CD4-positive, alpha-beta T cell (primary cell): ENCODE data around the gene DTNB. TPM values are rescaled to one million over a fixed set of nuclear protein-coding genes. Genes with fewer than 3 reads are reported as not detected.
A peak's percentile ranks its signal among the peaks of the same experiment; 100 is the strongest.

Experiments
- ATAC-seq: fragments of 200-7000 bp; cut with Tn5 transposase; one replicate; pipeline ENCODE4 v1.10.0; 2022; ENCODE audit warnings: mild to moderate bottlenecking; ENCODE audit not compliant: poor library complexity
- CTCF ChIA-PET: fragments of 350-600 bp; sonication (Branson Sonifier 250); formaldehyde crosslinking; loops from one replicate; lab custom pipeline; 2021; ENCODE audit warnings: antibody characterized with exemption, inconsistent platforms; lab: Charles Lee
- POLR2A ChIA-PET: fragments of 350-600 bp; sonication (Branson Sonifier 250); formaldehyde crosslinking; loops from one replicate; lab custom pipeline; 2021; ENCODE audit warnings: antibody characterized with exemption, inconsistent platforms; lab: Charles Lee
- DNase-seq, 14 experiments: peaks; one replicate each; pipeline ENCODE4 v3.0.0-alpha.2; 2013 to 2020; ENCODE audit warnings: mixed read lengths in 2 of 14
- H3K27ac ChIP-seq, 2 donors: one replicate each; pipeline versions ENCODE4 v1.5.1 to v1.7.0; 2013; ENCODE audit warnings: low read length in 2 of 2, low read depth in 1 of 2, mild to moderate bottlenecking in 1 of 2
- H3K27me3 ChIP-seq, 2 experiments: 1 replicate in 1 of 2; 2 replicates in 1 of 2; pipeline versions ENCODE4 v1.6.1 to v1.7.0; 2013; ENCODE audit warnings: low read length in 2 of 2, control low read depth in 1 of 2, mild to moderate bottlenecking in 1 of 2, moderate library complexity in 1 of 2; ENCODE audit not compliant: insufficient read depth in 2 of 2, control insufficient read depth in 1 of 2
- H3K36me3 ChIP-seq: one replicate; pipeline ENCODE4 v1.6.1; 2013; ENCODE audit warnings: low read length, control low read depth; ENCODE audit not compliant: insufficient read depth
- H3K4me1 ChIP-seq: one replicate; pipeline ENCODE4 v1.6.1; 2013; ENCODE audit warnings: low read length, control low read depth; ENCODE audit not compliant: insufficient read depth
- H3K4me3 ChIP-seq: one replicate; pipeline ENCODE4 v1.5.1; 2013; ENCODE audit warnings: mild to moderate bottlenecking, low read length, moderate library complexity
- H3K9me3 ChIP-seq, 2 experiments: 1 replicate in 1 of 2; 2 replicates in 1 of 2; pipeline versions ENCODE4 v1.6.1 to v1.7.0; 2013; ENCODE audit warnings: low read length in 2 of 2, mild to moderate bottlenecking in 2 of 2, control low read depth in 1 of 2, moderate library complexity in 1 of 2; ENCODE audit not compliant: control insufficient read depth in 1 of 2, insufficient read depth in 1 of 2
- H3K27ac Mint-ChIP-seq: one replicate; pipeline ENCODE4 v1.8.0; 2020; ENCODE audit warnings: mixed read lengths
- H3K27me3 Mint-ChIP-seq: one replicate; pipeline ENCODE4 v1.8.0; 2021; ENCODE audit warnings: mixed read lengths
- H3K36me3 Mint-ChIP-seq: one replicate; pipeline ENCODE4 v1.8.0; 2021; ENCODE audit warnings: low read depth, mixed read lengths
- H3K4me1 Mint-ChIP-seq: one replicate; pipeline ENCODE4 v1.8.0; 2021; ENCODE audit warnings: low read depth, mixed read lengths
- H3K4me3 Mint-ChIP-seq: one replicate; pipeline ENCODE4 v1.8.0; 2020; ENCODE audit warnings: mild to moderate bottlenecking, mixed read lengths
- H3K9me3 Mint-ChIP-seq: one replicate; pipeline ENCODE4 v1.8.0; 2020; ENCODE audit warnings: mixed read lengths
- CTCF ChIP-seq: fragments of 200-600 bp; IDR thresholded peaks from one replicate; pipeline ENCODE4 v1.8.0; 2022; ENCODE audit warnings: antibody characterized with exemption, mild to moderate bottlenecking
- intact Hi-C, 2 experiments: fragments of 100-400 bp; cut with DNase I in 1 of 2; cut with micrococcal nuclease in 1 of 2; formaldehyde crosslinking; loops; one replicate each; pipeline versions ENCODE4 v1.15.1 to v1.9.0; 2023 to 2025; cut with DNase I, micrococcal nuclease
- total RNA-seq, 174 experiments: library from RNA in 2 of 174; stranded (reverse) in 2 of 174; gene quantifications; one replicate each; pipeline ENCODE4 v1.2.3 and lab custom pipeline; 2021 to 2026

The DTNB gene
- total RNA-seq, 2 experiments from 2014 or later: 30.1 to 33.6 TPM

GRCh38 chr2:25336383-25336841, 337.0 kb downstream of the DTNB start:
- Mint-ChIP-seq H3K4me1 (peaks cover 80% of the 10 kb centered on the region), H3K27ac (peak overlapping the region; percentile 77), H3K27me3 (no peaks in the 10 kb centered on the region), H3K4me3 (peak overlapping the region; percentile 21), H3K36me3 (no peaks in the 10 kb centered on the region), H3K9me3 (no peaks in the 10 kb centered on the region)
- POLR2A ChIA-PET: interaction anchor here (1.4 to 5.9 kb wide), 7 partner anchors 10 to 63 kb away, joined by 4 to 37 read pairs (median 8); no protein-coding TSS in a partner anchor
- TF ChIP-seq CTCF: no peak
- Histone ChIP-seq H3K27me3 (no peaks in the 10 kb centered on the region), H3K27ac (peak overlapping the region; percentile 20 to 39), H3K4me1 (peaks cover 88% of the 10 kb centered on the region), H3K9me3 (no peaks in the 10 kb centered on the region), H3K4me3 (no peak overlapping the region), H3K36me3 (peaks cover 2% of the 10 kb centered on the region)
- CTCF ChIA-PET: interaction anchor here (2.0 kb wide), 1 partner anchor 41 kb away, joined by 7 read pairs; no protein-coding TSS in a partner anchor
- ATAC-seq (no peak), DNase-seq (no peak)
- intact Hi-C loops: loop anchor here in 1 of 2 experiments (10.0 kb wide), 1 partner anchor 62 kb away; no protein-coding TSS in a partner anchor

GRCh38 chr2:25335971-25336370, 337.4 kb downstream of the DTNB start:
- Histone ChIP-seq H3K4me1 (peaks cover 91% of the 10 kb centered on the region), H3K27ac (peak overlapping the region in 1 of 2 donors; percentile 39), H3K36me3 (peaks cover 2% of the 10 kb centered on the region), H3K27me3 (no peaks in the 10 kb centered on the region), H3K4me3 (no peak overlapping the region), H3K9me3 (no peaks in the 10 kb centered on the region)
- Mint-ChIP-seq H3K4me3 (peak overlapping the region; percentile 62), H3K27me3 (no peaks in the 10 kb centered on the region), H3K4me1 (peaks cover 84% of the 10 kb centered on the region), H3K27ac (peak overlapping the region; percentile 88), H3K9me3 (no peaks in the 10 kb centered on the region), H3K36me3 (peaks cover 4% of the 10 kb centered on the region)
- no peak for TF ChIP-seq CTCF
- no peak for DNase-seq
- intact Hi-C loops: loop anchor here in 1 of 2 experiments (10.0 kb wide), 1 partner anchor 61 kb away; no protein-coding TSS in a partner anchor
- ATAC-seq: no peak
- ChIA-PET POLR2A (interaction anchor here (2.0 to 5.9 kb wide), 4 partner anchors 22 to 62 kb away, joined by 8 to 37 read pairs (median 17); no protein-coding TSS in a partner anchor), CTCF (interaction anchor here (2.0 kb wide), 1 partner anchor 41 kb away, joined by 7 read pairs; no protein-coding TSS in a partner anchor)

GRCh38 chr2:25335204-25335603, 338.2 kb downstream of the DTNB start:
- Mint-ChIP-seq H3K27ac (peak overlapping the region; percentile 88), H3K27me3 (no peaks in the 10 kb centered on the region), H3K4me1 (peaks cover 91% of the 10 kb centered on the region), H3K4me3 (peak overlapping the region; percentile 30), H3K9me3 (no peaks in the 10 kb centered on the region), H3K36me3 (peaks cover 8% of the 10 kb centered on the region)
- no peak for TF ChIP-seq CTCF
- ATAC-seq (no peak), DNase-seq (no peak)
- no peak overlapping the region for H3K4me3 ChIP-seq
- no peaks in the 10 kb centered on the region for H3K9me3 ChIP-seq
- peak overlapping the region in 1 of 2 donors; percentile 7 for H3K27ac ChIP-seq
- POLR2A ChIA-PET: interaction anchor here (1.7 to 5.9 kb wide), 3 partner anchors 21 to 62 kb away, joined by 11 to 37 read pairs (median 23); no protein-coding TSS in a partner anchor
- H3K36me3 ChIP-seq: peaks cover 2% of the 10 kb centered on the region
- intact Hi-C loops: loop anchor here in 1 of 2 experiments (10.0 kb wide), 1 partner anchor 60 kb away; no protein-coding TSS in a partner anchor
- CTCF ChIA-PET: interaction anchor here (1.4 kb wide), 1 partner anchor 25 kb away, joined by 3 read pairs; no protein-coding TSS in a partner anchor
- peaks cover 94% of the 10 kb centered on the region for H3K4me1 ChIP-seq
- no peaks in the 10 kb centered on the region for H3K27me3 ChIP-seq
